NT2/D1 (cell line): Measurements from ENCODE around the gene DRC3.

Source experiments
- SUZ12 ChIP-seq: IDR thresholded peaks from 2 replicates; pipeline ENCODE4 v1.6.1; 2011; ENCODE audit not compliant: insufficient read length, insufficient read depth; ENCODE audit errors: extremely low read depth
- YY1 ChIP-seq: IDR thresholded peaks from 2 replicates; pipeline ENCODE4 v1.6.1; 2011; ENCODE audit not compliant: insufficient read length, insufficient read depth
- ZNF274 ChIP-seq: IDR thresholded peaks from 2 replicates; pipeline ENCODE4 v1.6.1; 2011; ENCODE audit warnings: mild to moderate bottlenecking, low read depth, low read length

- no peak for TF ChIP-seq SUZ12
- no peak for TF ChIP-seq YY1
- no peak for TF ChIP-seq ZNF274
Measured at GRCh38 chr17:18017958-18018357, 45.3 kb downstream of the DRC3 start.
